GM19395 (cell line): Measurements from ENCODE around the gene RBM20.
A peak's percentile ranks its signal among the peaks of the same experiment; 100 is the strongest.

ENCODE experiments used
- ATAC-seq: cut with Tn5 transposase; IDR thresholded peaks from one replicate; pipeline ENCODE4 v1.9.1; 2021; ENCODE audit warnings: mild to moderate bottlenecking, moderate library complexity; ENCODE audit not compliant: unreplicated experiment

RBM20 gene

DNA sequence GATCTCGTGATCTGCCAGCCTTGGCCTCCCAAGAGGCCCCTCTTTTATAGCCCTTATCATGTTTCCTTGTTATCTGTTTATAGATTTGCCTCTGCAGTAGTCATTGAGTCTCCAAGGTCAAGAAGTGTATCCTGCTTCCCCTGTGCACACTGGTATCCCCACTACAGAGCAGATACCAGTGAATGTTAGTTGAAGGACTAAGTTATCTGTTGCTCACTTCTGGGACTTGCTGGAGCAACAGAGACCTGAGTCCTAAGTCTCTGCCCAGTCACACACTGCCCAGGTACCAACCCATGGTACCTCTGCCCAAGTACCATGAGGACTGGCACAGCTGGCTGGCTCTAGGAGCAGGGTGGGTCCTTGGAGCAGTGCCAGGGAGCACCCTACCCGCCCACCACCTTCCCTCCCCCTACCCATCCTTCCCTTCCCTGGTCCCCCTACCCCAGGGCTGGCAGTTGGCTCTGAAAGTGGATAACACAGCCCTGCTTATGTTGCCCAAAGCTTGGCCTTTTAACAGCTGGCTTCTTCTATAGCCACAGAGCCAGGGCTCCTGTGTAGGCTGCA is 201.1 kb downstream of the RBM20 start:
- no peak for ATAC-seq

DNA sequence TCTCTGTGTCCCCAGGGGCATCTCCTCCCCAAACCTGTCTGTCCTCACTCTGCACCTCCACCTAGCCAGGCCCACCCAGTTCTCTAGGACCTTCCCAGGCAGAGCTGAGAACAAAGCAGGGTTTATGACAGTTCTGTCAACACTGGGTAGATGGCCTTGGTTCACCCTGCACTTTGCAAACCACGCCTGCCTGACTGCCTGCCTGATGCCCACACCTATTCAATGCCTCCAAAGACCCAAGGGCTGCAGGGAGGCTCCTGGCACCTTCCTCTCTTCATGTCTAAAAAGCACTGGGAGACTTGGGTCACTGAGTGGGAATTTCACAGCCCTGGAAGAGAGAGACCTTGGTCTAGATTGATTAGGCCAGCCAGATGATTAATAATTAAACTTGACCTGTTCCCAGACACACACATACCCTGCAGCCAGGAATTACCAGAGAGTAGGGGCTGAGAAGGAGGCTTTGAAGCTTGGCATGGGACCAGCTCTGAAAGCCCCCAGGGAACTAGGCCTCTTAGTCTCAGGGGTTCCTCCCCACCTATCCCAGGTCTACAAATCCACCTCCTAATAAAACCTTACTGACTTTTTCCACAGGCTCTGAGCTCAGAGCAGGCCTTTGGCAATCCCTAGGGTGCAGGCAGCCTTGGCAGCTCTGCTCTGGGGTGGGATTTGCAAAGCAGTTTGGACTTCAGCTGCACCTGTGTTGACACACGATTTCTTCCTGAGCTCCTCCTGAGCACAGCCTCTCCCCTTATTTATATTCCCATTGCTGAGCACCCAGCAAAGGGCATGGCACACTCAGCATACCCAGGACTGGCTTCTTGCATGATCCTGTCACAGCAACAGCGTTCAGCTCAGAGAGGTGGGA is 201.9 kb downstream of the RBM20 start:
- ATAC-seq = no peak

DNA sequence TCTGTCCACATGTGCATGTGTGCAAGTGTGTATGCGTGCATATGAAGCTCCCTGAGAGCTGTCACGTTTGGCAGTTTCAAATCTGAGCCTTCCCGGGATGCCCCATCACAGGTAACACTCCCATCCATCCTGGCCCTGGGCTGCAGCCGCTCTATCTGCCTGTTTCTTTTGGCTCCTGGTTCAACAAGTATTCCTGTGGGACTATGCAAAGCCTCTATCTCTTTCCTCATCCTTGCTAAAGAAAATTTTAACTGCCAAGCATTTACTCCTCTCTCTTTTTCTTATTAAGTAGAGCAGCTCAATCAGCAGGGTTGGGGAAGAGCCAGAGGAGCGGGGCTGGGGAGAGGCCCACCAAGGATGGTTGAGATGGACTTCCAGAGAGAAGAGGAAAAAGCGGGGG is 203.2 kb downstream of the RBM20 start:
- no peak for ATAC-seq

DNA sequence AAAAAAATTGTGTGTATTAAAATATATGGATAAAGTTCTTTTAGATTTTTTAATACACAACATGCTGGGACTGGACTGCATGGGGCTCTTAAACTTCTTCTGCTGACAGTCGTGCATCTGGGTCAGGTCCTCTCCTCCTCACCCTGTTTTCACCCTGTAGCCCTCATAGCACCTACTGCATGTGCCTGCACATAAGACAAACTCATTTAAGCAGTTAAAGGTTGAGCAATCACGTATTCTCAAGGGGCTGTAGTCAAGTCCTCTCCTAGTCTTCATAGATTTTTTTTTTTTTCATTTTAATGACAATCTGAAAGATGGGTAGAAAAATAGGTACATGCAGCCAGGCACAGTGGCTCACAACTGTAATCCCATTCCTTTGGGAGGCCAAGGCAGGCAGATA is 204.0 kb downstream of the RBM20 start:
- ATAC-seq = no peak

DNA sequence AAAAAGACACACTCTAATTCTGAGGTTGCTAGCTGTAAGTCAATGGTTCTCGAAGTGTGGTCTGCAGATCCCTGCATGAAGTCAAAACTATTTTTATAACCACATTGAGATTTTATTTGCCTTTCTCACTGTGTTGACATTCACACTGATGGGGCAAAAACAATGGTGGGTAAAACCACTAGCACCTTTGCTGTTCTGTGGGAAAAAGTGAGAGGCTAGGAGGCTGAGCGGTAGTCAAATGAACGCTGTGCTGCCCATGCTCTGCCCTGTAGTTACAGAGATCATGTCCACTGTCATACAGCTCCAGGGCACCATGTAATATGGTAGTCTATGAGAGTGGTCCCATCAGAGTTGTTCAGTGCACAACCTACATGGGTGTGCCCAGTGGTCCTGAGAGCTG is 206.0 kb downstream of the RBM20 start:
- no peak for ATAC-seq

DNA sequence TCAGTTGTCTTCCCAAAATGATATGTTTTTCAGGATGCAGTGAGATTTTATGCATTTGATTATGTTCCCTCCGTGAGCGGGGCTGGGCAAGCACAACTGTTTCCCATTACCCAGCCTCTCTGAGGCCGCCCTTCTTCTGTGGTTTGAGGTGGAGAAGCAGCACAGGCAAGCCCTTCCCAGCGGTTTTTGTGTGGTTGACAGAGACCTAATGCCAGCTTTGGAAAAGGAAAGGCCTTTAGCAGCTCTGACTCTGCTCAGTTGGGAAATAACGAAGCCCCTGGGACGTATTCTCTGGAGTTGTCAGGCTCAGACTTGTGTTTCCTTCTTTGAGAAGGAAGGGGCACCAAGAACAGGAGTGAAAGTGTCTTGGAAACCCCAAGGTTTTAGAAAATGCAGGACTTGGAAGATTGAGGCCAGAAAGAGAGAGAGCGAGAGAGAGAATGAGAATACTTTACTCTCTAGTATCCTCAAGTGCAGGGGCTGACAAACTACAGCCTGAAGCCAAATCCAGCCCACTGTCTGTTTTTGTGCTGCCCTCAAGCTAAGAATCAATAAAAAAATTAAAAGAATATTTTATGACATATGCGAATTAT is 207.0 kb downstream of the RBM20 start:
- no peak for ATAC-seq

DNA sequence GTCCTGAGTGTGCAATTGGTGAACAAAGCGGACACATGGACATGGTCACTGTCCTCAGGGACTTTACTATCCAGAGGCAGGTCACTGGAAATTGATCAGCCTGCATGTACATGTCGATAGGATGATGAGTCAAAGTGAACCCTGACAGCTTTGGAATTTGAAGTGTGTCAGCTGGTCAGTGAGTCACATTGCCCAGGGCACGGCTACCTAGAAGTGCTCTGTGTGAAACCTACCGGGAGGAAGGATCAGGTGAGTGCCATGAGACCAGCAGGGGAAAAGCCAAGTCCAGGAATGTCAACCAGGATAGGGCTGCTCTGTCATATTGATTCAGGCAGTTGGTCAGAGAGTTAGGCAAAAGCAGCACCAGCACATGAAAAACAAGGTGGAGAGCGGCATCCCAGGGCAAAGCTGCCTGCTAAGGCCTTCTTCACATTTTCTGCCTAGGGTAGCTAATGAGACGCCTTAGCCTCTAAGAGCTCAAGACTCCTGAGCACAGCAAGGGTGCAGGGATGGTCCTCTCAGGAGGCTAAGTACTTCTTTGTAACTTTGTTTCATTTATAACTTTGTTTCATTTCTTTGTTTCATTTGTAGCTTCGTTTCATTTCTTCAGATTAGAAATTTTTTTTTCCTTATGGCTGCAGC is 208.2 kb downstream of the RBM20 start:
- no peak for ATAC-seq

DNA sequence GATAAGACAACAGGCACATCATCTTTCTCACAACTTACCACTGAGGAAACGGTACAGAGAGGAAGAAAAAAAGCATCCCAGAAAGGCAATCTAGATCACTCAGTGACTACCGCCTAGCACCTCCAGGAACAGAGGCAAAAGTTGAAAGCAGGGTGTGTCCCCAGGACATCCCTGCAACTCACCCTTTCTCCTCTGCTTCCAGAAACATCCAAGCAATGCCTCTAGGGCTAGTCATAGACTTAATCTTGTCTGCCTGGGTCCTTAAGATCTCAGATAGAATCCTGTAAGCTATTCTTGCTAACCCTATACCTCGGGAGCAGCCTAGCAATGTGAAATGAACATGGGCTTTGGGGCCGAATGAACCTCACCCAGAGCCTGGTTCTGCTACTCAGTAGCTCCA is 208.8 kb downstream of the RBM20 start:
- no peak for ATAC-seq

DNA sequence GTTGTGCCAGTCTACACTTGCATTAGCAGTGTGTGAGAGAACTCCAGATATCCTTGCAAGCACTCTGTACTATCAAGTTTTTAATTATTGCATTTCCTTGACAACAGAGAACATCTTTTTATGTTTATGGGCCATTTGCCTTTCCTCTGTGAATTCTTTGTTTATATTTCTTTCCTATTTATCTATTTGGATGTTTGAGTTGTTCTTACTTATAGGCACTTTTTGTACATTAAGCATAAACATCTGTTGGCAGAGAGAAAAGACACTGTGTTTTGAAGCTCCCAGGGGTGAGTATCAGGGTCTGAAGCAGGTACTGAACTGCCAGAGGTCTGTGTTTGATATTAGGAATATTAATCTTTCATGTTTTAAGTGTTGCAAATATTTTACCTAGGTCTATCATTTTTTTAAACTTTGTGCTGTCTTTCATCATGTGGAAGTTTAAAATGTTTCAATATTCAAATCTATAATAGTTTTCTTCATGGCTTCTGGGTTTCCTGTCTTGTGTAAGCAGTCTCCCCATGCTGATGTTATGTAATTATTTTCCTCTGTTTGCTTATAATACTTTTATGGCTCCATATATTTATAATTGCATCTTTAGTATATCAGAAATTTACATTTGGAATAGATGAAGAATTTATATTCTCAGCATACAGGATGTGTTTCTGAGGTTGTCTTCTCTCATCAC is 209.9 kb downstream of the RBM20 start:
- ATAC-seq = no peak

DNA sequence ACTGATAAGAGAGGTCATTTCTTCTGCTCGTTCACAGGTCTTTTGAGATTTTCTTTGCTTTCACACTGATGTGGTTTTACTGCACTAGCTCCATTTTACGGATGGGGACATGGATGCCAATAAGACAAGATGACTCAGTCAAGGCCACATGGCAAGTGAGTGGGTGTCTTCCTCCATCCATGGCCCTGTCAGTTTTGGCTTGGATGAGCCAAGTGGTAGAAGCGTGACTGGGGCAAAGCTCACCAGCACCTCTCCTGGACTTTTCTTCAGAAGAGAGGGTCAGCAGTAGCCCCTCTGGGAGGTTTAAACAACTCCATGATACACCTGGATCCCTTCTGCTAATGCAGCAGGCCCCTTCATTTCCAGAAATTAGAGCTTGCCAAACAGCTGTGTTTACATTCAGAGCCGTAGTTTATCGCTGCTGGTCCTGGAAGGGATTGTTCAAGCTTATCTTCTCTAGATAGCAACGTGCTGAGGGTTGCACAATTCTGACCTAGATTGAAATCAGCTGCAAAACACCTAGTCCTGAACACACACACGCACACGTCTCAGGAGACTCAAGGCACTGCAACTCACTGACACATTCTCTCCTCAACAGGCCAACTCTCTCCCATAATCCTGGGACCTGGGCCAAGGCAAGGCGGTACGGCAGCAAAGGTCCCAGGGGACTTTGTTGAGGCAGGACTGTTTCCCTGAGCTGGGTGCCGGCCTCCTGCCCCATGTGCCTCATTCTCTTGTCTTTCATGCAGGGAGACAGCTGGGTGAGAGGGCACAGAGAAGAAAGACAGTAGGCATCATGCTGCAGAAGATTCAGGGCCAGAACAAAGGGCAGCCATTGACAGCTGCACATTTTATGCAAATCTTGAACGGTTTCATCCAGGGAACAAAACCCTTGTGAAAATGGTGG is 213.4 kb downstream of the RBM20 start:
- ATAC-seq = peak; percentile 31

DNA sequence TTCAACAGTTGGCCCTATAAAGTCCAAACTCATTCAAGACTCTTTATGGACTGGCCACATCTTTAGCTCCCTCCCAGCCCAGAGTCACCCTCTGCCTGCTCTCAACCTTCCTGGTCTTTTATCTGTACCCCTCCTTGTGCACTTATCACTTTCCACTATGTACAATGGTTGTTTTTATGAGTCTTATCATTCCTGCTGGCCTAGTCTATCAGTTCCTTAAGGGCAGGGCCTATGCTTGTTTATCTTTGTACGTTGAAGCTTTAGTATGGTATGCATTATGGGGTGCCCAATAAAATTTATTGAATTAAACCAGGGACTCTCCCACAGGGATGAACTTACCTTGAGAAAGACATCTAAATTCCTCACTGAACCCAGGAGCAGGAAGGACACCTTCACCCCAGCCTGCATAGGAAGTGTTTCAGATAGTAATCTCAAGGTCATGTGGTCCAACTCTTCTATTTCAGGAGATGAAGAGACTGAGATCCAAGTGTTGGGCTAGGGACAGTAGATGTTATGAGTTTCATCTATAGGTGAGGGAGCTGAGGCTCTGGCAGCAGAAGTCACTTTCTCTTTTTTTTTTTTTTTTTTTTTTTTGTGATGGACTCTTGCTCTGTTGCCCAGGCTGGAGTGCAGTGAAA is 214.3 kb downstream of the RBM20 start:
- ATAC-seq = no peak

DNA sequence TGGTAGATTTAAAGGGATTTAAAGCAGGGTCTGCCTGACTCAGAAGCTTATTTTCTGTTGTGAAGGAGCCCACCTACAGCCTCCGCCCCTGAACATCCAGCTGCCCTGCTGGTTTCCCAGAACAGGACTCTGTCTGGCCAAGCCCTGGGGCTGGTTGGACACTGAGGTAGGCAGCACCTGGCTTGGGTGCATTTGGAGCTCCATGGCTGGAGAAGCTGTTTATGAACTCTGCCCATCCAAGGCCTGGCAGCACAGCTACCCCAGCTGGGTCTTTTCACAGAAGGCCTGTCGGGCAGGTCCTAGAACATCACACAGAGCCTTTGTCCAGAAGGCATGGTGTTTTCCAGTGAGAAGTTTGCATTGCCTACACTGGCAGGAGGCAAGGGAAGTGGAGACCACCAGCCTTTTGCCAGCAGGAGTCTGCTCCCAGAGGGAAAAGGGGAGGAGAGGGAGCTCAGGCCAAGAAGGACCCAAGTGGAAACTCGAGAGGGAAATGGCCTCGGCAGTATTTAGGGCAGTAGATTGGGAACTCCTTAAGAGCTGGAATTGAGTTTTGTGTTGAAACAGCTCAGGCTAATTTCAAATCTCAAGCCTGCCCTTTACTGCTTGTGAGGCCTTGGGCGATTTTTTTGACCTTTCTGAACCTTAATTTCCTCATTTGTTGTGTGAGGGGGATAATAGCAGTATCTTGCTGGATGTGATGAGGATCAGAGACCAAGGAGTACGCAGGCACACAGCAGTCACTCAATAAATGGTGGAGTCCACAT is 215.3 kb downstream of the RBM20 start:
- ATAC-seq = no peak

DNA sequence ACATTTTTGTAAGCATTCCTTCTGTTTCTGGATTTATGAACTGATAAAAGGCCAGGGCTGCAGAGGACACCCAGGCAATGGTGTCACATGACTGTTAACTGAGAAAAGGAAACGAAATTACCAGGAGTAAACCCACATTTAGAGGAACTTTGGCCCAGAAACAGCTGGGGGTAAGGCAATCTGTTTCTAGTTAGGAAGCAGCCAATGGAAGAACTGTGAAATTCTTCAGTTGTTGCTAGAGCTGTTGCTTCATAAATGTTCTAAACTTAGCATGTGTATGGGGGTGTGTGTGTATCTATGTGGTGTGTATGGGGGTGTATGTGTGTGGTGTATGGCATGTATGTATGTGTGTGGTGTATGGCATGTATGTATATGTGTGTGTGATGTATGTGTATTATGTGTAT is 215.8 kb downstream of the RBM20 start:
- ATAC-seq = no peak

DNA sequence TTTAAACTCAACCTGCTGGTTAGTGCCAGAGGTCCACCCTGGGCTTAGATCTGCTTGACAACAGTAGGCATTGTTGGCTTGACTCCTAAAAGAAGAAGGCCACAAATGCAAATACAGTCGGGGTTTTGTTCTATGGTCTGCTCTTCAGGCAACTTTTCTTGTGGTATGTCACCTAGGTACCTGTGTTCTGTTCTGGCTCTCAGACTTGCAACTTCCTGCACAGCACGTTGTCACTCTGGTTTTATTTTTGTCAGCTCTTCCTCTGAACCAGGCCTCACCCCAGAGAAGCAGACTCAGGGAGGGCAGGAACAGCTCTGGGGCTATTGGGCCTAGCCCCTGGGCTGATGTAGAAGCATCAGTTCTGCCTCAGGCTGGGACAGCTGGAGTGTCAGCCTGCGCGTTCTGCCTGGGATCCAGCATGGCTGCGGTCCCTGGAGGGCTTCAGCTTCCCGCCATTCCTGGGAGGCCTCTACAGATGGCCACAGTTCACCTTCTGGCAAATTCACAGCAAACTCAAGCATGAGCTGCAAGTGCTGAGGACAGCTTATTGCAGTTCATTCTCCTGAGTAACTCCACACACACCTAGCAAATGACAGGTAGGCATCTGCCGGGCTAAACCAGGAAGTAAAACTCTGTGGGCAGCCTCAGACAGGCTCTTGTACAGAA is 216.6 kb downstream of the RBM20 start:
- ATAC-seq = peak; percentile 58

DNA sequence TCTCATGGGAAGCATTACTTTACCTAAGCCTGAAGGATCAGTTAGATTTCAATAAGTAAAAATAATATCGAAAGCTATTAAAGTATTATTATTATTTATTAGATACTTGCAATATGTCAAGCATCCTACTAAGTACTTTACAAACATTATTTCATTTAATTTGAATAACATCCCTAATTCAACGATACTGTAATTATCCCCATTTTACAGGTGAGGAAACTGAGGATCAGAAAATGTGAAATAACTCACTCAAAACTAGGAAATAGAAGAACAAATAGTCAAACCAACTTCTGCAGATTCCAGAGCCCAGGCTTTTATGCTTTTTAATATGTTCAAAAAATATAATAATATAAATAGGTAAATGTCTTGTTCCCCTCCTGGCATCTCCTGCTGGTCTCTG is 217.3 kb downstream of the RBM20 start:
- no peak for ATAC-seq

DNA sequence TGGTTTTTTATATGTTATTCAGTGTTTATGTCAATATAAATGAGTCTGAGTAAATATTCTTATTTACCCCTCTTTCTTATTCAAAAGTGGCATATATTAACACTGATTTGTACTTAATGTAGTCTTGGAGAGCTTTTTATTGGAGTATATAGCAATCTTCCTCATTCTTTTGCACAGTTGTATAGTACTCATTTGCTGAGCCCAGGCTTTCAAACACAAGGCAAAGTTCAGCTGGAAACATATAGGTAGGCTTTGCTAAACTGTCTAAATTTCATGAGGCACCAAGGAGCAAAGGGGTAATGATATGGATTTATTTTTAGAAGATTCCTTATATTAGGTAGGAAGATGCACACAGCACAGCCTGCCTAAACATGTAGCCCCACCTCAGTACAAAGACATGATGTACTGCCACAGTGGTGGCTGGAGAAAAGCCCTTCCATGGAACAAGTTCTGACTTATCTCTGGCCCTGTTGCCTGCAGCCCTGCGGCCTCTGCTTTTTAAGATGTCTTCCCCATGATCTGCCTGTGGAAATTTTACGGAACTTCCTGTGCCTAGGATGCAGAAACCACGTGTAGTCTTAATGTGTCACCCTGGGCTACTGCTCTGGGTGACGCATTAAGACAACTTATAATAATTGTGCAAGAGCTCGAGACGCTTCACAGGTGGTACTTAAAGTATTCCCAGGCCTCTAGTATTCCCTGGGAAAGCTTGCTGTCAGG is 218.0 kb downstream of the RBM20 start:
- ATAC-seq = no peak

DNA sequence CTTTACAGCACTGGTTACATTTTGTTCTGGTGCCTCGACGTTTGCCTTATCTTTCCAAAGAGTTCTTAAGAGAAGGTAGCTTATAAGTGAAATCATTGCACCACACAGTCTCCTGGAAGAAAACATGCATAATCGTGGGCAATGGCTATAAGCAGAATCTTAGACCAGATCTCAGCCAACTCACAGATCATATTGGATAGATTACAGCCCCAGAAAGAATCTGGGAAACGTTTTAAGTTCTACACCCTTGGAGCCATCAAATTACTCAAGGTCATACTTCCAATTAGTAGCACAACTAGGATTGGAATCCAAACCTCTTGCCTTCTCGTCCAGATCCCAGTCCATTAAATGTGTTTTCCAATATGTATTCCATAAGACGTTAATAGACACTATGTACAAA is 218.8 kb downstream of the RBM20 start:
- ATAC-seq = no peak

DNA sequence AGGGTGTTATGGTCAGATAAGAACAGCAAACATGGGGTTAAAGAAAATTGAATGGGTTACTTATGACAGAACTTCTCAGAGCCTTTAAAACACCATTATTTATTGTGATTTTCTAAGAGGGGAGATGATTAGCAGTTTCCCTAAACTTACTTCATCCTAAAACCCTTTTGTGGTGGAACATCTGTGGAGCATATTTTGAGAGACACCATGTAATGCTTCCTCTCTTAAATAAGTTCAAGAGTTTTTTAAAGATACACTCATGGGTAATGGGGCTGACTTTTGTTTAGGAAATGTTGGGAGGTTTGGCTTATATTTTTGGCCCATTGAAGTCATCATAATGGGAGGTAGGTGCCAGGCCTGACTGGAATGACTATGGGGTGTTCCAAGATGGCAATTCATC is 219.2 kb downstream of the RBM20 start:
- ATAC-seq = no peak
